Activated gamma-delta T cell treated with anti-CD3 and anti-CD28 coated beads, Interleukin-2, amount 50 U/mL, for 16 hours (primary cell): ENCODE measurements around the gene RAB11FIP5.
"Not testable (repeated sequence)": the region's sequence is repeated elsewhere in the genome, so short reads cannot be mapped to it uniquely, and the experiment has no call there.

Experiments used
- DNase-seq: peaks from one replicate; pipeline ENCODE4 v3.0.0-alpha.2; 2020; ENCODE audit warnings: low read depth

Gene RAB11FIP5, protein sequence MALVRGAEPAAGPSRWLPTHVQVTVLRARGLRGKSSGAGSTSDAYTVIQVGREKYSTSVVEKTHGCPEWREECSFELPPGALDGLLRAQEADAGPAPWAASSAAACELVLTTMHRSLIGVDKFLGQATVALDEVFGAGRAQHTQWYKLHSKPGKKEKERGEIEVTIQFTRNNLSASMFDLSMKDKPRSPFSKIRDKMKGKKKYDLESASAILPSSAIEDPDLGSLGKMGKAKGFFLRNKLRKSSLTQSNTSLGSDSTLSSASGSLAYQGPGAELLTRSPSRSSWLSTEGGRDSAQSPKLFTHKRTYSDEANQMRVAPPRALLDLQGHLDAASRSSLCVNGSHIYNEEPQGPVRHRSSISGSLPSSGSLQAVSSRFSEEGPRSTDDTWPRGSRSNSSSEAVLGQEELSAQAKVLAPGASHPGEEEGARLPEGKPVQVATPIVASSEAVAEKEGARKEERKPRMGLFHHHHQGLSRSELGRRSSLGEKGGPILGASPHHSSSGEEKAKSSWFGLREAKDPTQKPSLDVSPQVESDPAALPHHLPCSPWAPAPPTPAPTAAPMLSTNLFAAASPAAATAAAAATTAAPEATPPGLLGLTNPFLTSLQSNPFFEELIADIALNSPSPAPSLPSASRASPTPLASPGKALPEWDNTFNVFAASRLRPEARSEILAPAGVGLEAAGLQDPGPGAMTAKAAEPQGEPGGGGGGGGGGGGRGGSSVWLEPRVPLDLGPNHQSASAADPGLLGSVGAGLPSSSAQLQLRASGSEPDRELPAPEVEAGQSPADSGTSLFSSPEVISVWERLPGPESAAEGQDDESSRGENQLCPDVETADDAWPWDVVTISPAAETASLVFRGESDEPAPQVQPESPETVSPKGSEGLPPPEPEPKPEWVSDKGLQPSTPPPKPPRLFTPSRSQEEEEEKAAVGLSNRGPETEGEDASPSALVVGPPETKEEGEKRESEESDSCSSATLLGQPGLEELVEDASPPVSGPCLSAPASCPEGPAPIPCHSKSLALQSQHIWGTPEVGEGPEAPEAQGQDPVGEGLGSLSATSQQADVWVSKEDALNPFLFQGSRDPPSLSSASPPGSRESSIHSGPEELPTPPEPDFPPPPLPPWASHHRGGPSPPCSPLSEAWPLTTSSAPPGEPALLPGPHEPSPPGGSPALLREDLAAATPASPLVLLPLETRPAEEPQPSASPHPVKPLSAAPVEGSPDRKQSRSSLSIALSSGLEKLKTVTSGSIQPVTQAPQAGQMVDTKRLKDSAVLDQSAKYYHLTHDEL (N-terminal part only)

DNA sequence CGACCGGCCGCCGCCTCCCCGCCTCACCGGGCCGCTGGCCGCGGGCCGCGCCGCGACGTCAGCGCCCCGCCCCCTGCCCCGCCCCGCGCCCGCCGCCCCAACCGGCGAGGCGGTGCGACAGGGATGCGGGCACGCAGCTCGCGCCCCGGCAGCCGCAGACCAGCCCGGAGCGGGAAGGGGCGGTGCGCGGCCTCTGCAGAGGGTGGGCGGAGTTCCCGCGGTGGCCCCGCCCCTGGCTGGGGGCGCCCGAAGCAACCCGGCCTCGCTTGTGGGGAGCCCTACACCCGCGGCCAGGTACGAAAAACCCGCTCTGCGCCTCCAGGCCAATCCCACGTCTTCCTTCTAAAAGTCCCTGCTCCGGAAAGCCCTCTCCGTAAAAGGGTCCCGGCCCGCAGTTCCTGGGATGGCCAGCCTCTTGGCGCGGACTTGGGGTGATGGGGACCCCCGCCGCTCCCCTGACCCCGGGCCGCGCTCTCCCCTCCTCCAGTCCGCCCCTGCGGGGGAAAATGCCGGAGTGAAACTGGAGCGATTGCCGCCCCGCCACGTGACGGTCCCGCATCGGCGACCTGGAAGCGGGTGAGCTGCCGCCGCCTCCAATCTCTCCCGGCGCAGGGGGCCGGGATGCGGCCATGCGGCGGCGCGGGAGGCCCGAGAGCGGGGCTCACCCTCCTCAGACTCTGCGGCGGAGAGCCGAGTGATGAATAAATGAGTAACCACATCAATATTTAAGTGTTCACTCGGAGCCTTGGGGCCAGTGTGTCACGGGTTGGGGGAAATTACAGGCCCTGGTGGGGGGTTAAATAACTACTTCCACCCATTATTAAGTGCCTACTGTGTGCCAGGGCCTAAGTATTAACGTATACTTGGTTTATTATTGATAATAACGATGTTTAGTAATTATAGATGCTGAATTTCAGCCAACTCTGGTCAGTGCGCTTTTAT is at the start of gene RAB11FIP5:
Gene RAB11FIP5, minus strand, starts transcription at position 36 of the 942 bp plus-strand sequence. CDS start 171 bp downstream, outside the sequence.
- peak; percentile 52 for DNase-seq

DNA sequence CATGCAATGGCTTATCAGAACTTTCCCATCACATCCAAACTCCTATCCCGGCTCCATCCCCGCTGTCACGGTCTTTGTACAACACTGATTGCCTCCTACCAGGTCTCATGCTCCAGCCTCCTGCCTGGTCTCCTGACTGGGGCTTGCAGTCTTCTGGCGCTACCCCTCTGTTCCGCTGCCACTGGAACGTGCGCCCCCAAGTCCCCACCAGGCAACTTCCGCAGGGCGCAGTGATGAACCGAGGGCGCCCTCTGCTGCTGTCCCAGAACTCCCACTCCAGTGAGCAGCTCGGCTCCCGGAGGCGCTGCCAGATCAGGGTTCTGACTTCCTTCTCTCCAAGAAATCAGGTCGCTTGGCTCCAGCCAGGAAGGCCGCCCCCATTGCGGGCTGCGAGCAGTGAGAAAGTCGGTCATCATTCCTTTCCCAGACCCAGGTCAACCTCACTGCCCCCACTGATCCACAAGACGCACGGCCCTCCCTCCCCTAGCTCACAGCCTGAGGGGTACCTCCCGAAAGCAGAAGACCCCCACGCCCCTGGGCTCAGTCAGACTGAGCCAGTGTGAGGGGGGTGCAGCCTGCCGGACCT is 43.9 kb upstream of the RAB11FIP5 start:
- no peak for DNase-seq

DNA sequence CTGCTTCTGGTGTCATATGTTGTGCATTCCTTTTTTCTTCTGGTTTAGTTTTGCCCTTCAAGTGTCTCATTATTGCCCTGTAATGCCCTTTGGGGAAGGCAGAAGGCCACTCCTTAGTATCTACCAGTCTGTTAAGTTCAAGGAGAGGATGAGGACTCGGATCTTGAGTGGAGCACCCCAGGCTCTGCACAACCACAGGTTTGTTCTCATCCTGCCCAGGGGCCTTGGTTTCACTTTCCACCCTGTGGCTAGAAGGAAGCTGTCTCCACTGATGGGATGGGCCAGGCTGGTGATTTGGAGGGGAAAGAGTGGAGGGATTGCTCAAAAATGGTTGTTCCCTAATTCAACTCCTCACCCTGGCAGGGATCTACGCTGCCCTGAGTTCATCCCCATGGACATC is 30.2 kb upstream of the RAB11FIP5 start:
- no peak for DNase-seq

DNA sequence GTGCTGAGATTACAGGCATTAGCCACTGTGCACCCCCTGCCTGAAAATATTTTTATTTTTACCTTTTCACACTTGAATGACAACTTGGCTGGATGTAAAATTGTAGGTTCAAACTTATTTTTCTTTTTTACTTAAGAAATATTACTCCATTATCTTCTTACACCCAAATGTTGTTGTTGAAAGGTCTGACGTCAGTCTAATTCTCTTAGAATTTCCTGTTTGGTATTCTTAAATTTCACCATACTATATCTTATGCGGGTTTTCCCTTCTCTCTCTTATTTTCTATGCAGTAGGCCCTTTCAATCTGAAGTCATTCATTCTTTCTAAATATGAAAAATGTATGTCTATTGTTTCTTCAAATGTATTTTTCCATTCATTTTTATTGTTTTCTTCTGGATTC is 29.1 kb upstream of the RAB11FIP5 start:
- DNase-seq: no peak

DNA sequence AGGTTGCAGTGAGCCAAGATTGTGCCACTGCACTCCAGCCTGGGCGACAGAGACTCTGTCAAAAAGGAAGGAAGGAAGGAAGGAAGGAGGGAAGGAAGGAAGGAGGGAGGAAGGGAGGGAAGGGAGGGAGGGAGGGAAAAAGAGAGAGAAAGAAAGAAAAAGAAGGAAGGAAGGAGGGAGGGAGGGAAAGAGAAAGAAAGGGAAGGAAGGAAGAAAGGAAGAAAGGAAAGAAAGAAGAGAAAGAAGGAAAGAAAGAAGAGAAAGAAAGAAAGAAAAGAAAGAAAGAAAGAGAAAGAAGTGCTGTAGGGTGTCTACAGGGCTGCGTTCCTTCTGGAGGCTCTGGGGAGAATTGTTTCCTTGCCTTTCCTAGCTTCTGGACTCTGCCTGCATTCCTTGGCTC is 22.5 kb upstream of the RAB11FIP5 start:
- DNase-seq: no peak

DNA sequence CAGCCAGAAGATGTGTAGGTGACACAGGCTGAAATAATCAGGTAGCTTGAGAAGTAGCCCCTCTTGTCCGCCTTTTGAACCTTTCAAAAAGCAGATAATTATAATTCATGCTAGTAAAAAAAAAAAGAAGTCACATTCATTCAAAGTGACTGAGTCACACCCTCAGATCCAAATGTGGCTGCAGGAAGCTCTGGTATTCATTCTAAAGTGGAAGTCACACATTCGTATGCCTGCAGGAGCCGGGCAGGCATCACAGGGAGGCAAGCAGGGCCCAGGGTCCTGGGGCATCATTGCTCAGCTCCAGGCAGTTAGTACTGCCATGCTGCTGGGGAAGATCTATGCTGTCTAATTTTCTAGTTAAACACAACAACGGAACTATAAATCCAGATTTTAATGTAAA is 21.7 kb upstream of the RAB11FIP5 start:
- DNase-seq: no peak

DNA sequence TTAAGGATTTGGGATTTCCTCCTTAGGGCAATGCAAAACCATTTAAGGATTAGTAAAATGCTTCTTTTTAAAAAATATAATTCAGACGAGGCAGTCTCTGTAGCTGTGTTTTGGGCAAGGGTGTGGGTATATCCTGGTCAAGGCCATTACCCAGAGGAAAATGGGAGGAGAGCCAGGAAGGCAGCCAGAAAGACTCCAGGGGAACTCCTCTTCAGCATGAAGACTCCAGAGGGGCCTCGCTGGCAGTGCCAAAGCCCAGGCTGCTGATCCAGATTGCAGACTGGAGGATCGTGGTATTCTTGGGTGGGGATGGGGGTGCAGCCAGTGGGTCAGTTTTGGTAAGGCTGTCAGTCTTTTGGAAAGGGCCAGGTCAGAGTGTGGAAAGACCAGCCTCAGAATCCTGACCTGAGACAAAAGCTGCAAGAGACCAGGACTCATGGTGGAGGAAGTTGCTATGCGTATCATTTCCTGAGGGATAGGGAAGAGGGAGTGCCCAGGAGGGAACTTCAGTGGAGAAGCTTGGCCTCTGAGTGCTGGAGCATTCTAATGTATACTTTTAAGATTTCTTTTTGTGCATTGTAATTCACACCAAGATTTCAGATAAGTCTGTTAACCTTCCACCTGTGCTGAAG is 20.9 kb upstream of the RAB11FIP5 start:
- DNase-seq: no peak

DNA sequence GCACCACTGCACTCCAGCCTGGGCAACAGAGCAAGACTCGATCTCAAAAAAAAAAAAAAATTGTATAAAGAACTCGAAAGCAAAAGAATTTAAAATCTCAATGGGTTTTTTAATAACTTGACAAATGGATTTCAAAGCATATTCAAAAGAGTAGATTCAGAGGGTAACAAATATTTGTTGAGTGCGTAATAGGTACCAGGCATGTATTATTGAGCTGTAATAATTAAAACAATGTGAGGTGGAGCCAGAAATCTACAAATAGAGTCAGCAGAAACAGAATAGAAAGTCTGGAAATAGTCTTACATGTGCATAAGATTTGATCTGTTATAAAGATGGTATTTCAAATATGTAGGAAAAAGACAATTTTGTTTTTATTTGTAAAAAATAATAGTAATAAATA is 19.1 kb upstream of the RAB11FIP5 start:
- no peak for DNase-seq

DNA sequence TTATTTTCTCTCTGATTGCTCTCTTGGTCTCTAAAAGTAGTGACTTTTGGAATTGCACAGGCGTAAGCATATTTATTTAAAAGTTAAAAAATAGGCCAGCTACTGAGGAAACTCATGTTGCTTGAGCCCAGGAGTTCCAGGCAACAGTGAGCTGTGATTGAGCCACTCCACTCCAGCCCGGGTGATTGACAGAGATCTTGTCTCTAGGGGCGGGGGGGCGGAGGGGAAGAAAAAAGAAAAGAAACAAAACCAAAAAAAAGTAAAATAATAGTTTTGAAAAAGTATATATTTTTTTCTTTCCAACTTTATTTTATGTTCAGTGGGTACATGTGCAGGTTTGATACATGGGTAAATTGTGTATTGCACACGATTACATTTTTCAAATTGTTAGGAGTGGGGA is 18.0 kb upstream of the RAB11FIP5 start:
- no peak for DNase-seq

DNA sequence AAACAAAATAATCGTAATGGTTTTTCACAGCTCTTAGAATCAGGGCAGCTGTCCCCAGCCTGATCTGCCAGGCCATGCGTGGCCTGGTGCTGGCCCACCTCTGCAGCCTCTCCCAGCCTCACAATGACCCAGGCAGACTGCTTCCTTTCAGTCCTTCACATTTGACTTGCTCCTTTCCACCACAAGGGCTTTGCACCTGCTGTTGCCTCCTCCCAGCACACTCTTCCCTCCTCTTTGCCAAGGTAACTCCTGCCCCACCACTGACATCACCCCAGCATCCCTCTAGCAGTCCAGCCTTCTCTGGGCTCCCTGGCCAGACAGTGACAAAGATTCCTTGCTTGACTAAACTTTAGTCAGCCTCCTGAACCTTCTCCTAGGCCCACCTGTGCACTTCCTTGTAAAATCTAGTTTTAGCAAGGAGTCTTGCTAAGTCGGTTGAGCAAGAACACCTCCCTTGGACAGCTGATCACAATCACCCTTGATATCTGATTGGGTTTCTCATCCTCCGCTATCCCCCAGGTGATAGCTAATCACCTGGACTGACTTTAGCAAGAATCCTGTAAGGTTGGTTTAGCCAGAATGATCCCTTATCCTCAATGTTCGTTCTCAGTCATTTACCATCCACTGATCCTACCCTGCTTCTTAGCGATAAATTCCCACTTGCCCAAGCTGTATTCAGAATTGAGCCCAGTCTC is 16.2 kb upstream of the RAB11FIP5 start:
- no peak for DNase-seq

DNA sequence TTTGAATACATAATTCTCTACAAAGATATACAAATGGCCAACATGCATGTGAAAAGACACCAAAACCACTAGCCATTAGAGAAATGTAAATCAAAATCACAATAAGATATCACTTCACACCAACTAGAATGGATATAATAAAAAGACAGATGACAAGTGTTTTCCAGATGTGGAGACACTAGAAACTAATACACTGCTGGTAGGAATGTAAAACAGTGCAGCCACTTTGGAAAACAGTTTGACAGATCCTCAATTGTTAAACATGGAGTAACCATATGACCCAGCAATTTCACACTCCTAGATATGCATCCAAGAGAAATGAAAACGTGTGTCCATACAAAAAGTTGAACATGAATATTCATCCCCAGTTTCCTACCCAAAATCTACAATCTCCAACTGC is 9.8 kb upstream of the RAB11FIP5 start:
- DNase-seq: no peak

DNA sequence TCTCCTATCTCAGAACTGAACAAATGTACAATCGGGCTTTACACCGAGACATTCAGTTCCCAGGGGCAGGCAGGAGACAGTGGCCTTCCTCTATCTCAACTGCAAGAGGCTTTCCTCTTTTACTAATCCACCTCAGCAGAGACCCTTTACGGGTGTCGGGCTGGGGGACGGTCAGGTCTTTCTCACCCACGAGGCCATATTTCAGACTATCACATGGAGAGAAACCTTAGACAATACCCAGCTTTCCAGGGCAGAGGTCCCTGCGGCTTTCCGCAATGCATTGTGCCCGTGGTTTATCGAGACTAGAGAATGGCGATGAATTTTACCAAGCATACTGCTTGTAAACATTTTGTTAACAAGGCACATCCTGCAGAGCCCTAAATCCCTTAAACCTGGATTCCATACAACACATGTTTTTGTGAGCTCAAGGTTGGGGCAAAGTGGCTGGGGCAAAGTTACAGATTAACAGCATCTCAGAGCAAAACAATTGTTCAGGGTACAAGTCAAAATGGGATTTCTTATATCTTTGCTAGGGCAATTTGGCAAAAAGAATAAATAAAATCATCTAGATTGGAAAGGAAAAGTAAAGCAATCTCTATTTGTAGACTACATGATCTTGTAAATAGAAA is 7.0 kb upstream of the RAB11FIP5 start:
- not testable (repeated sequence) for DNase-seq

DNA sequence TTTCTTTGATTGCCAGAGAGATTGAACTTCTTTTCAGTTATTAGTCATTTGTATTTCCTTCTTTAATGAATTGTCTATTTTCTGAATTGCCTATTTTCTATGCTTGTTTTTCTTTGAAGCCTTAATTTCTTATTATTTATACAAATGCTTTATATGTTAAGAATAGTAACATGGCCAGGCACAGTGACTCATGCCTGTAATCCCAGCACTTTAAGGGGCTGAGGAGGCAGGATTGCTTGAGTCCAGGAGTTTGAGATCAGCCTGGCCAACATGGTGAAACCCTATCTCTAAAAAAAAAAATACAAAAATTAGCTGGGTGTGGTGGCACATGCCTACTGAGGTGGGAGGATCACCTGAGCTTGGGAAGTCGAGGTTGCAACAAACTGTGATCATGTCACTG is 4.7 kb upstream of the RAB11FIP5 start:
- no peak for DNase-seq

DNA sequence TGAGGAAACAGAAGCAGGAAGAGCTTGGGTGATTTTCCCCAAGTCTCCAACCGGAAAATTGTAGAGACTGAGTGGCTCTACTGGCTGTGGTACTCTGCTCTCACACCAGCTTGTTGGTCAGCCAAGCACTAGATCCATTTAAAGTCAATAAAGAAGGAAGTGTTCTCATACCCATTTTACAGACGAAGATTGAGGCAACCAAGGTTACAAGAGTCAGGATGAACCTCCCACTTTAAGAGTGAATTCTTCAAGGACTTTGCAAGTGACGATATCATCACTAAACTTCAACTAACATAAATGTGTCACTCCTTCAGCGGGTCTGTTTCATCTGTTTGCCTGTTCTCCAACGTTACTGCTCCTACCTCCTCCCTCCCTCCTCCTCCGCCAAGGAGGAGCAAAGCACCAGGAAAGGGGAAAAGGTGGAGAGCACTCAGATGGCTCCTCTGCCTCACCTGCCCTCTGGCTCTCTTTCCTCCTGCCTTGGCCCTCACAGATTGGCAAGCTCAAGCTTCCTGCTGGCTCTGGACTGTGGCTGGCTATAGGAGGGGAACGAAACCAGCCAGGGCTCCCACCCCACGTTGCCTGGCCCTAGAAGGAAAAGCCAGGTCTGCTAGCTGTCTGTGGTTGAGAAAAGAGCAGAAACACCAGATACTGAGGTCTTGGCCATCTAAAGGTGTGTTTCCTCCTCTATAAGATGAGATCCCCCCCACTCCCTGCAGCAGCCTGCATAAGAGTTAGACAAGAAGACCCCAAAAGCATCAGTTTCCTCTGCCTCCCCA is 3.6 kb upstream of the RAB11FIP5 start:
- DNase-seq: no peak

DNA sequence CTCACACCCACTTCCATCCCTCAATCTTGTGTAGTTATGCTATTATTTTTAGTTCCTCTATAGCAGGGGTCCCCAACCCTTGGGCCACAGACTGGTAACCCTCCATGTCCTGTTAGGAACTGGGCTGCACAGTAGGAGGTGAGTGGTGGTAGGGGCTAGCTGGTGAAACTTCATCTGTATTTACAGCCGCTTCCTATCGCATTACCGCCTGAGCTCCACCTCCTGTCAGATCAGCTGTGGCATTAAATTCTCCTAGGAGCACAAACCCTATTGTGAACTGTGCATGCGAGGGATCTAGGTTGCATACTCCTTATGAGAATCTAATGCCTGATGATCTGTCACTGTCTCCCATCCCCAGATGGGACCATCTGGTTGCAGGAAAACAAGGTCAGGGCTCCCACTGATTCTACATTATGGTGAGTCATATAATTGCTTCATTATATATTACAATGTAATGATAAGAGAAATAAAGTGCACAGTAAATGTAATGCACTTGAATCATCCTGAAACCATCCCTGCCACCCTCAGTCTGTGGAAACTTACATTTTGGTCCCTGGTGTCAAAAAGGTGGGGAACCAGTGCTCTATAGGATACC is 1.6 kb upstream of the RAB11FIP5 start:
- no peak for DNase-seq

DNA sequence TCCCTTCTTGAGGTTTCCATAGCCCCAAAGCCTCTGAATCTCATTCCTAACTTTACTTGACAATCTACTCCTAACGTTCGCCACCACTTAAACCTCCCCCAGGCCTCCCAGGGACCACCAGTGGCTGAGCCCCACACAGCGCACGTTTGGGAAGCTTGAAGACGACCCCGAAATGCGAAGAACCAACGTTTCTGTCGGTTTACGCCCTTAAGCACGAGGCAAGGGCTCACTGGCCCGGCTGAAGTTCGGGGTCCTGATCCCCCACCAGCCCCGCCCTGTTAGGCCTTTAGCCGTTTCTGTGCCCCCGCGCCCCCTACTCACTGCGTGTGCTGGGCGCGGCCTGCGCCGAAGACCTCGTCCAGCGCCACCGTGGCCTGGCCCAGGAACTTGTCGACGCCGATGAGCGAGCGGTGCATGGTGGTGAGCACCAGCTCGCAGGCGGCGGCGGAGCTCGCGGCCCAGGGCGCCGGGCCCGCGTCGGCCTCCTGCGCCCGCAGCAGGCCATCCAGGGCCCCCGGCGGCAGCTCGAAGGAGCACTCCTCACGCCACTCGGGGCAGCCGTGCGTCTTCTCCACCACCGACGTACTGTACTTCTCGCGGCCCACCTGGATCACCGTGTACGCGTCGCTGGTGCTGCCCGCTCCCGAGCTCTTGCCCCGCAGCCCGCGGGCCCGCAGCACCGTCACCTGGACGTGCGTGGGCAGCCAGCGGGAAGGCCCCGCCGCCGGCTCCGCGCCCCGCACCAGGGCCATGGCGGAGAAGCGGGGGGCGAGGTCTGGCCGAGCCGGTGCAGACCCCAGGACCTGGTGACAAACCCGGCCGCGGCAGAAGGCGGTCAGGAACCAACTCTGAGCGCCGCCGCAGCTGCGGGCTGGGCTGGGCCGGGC is 479 bp downstream of the RAB11FIP5 start:
- DNase-seq: no peak
